GM12891 (cell line): Measurements from ENCODE around the gene GOLGA2.

Experiments
- POLR2A ChIP-seq: IDR thresholded peaks from 2 replicates; pipeline ENCODE4 v1.6.1; 2011; ENCODE audit warnings: low read depth, low read length, control low read depth
- POLR2AphosphoS5 ChIP-seq: IDR thresholded peaks from 2 replicates; pipeline ENCODE4 v1.6.1; 2011; ENCODE audit warnings: low read depth, low read length, control low read depth

DNA sequence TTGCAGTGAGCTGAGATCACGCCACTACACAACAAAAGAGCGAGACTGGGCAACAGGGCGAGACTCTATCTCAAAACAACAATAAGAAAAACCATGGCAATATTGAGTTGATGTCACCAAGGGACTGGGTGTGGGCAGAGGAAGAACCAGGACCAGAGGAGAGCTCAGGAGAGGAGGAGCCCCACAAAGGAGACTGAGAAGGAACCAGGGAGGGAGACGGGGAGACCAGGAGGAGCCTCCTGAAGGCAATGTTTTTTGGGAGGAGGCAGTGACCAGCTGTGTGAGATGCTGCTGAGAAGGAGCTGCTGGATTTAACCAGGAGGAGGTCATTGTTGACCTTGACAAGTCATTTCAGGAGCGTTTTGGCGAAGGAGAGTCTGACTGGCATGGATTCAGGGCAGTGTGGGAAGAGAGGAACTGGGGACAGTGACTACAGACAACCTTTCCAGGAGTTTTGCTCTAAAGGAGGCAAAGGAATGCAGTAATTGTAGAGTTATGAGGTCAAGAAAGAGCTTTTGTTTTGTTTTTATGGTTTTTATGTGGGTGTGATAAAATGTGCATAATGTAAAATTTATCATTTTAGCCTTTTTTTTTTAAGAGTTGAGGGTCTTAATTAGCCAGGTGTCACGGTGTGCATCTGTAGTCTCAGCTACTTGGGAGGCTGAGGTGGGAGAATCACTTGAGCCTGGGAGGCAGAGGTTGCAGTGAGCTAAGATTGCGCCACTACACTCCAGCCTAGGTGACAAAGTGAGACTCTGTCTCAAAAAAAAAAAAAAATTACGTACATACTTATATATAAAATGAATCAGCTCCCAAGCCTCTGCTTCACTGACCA, 28.5 kb upstream of the GOLGA2 start:
- no peak for TF ChIP-seq POLR2A
- TF ChIP-seq POLR2AphosphoS5, result no peak
